Activated naive CD4-positive, alpha-beta T cell treated with anti-CD3 and anti-CD28 coated beads, Interleukin-2, amount 10 ng/mL, durations not matched to agents 5 hours and 36 hours (primary cell): ENCODE data around the gene HSPA6. TPM values are rescaled to one million over a fixed set of nuclear protein-coding genes. Genes with fewer than 3 reads are reported as not detected.

Experiments used
- total RNA-seq, 2 experiments: library from RNA; stranded (reverse); gene quantifications; one replicate each; pipeline ENCODE4 v1.2.3, GENCODE V29; 2021

The HSPA6 gene
- total RNA-seq, result under 1 TPM; 0.10 to 0.12 TPM

GRCh38 chr1:161523817-161524741 lies at the start of gene HSPA6:
HSPA6 (plus strand) TSS chr1:161524540; CDS start chr1:161524659, 119 bp downstream.

GRCh38 chr1:161549652-161550051 lies 25.3 kb downstream of the HSPA6 start, which contains the start of gene FCGR3A:
FCGR3A (minus strand) TSS chr1:161549818; CDS start chr1:161549736, 82 bp downstream.

Other genes starting within 250 kb of the HSPA6 start
- gene MPZ, start 214.6 kb upstream of the HSPA6 start, total RNA-seq, result 1 to 10 TPM; 4.8 to 6.1 TPM
- 100 to 1,000 TPM; 148 to 153 TPM for gene SDHC, start 210.2 kb upstream of the HSPA6 start, total RNA-seq
- gene CFAP126, start 156.7 kb upstream of the HSPA6 start, total RNA-seq, result not detected
- gene FCGR2A, start 19.1 kb upstream of the HSPA6 start, total RNA-seq, result not detected
- gene FCGR3A, start 25.3 kb downstream of the HSPA6 start, total RNA-seq, result 1 to 10 TPM in 1 of 2 experiments, under 1 TPM in 1; 0.55 to 1.1 TPM
- gene FCGR3B, start 106.6 kb downstream of the HSPA6 start, total RNA-seq, result not detected
- not detected for gene FCGR2B, start 138.6 kb downstream of the HSPA6 start, total RNA-seq
- gene FCRLA, start 182.7 kb downstream of the HSPA6 start, total RNA-seq, result not detected
- under 1 TPM; 0.39 to 0.53 TPM for gene FCRLB, start 197.0 kb downstream of the HSPA6 start, total RNA-seq
- gene DUSP12, start 225.2 kb downstream of the HSPA6 start, total RNA-seq, result 10 to 100 TPM; 19.8 to 21.8 TPM
- gene ATF6, start 241.8 kb downstream of the HSPA6 start, total RNA-seq, result 10 to 100 TPM; 18.8 to 19.3 TPM